ENCODE measurements around the gene CLOCK.
A peak's percentile ranks its signal among the peaks of the same experiment; 100 is the strongest.

CLOCK gene

GRCh38 chr4:55409468-55410171 is 137.1 kb downstream of the CLOCK start:
- peak; percentile 41 for DNase-seq

- no peak for DNase-seq
These were observed 138.9 kb downstream of the CLOCK start for GRCh38 chr4:55407764-55408163.

GRCh38 chr4:55407119-55407518 is 139.6 kb downstream of the CLOCK start:
- DNase-seq, result no peak

GRCh38 chr4:55406545-55406944 is 140.2 kb downstream of the CLOCK start:
- DNase-seq, result no peak

GRCh38 chr4:55405073-55405472 is 141.6 kb downstream of the CLOCK start:
- DNase-seq, result no peak

GRCh38 chr4:55399581-55399980 is 147.1 kb downstream of the CLOCK start:
- peak; percentile 19 for DNase-seq

- DNase-seq, result peak; percentile 13
These were observed 147.7 kb downstream of the CLOCK start for GRCh38 chr4:55398966-55399365.

GRCh38 chr4:55398461-55398860 is 148.2 kb downstream of the CLOCK start:
- peak; percentile 55 for DNase-seq

GRCh38 chr4:55397520-55398321 is 149.0 kb downstream of the CLOCK start:
- DNase-seq, result peak; percentile 63

- no peak for DNase-seq
These were observed 149.6 kb downstream of the CLOCK start for GRCh38 chr4:55397126-55397436.

- DNase-seq, result peak; percentile 54
These were observed 150.2 kb downstream of the CLOCK start for GRCh38 chr4:55396308-55397125.

- peak; percentile 86 for DNase-seq
These were observed 151.0 kb downstream of the CLOCK start, which contains the start of gene TMEM165 for GRCh38 chr4:55395529-55396307. Gene TMEM165, plus strand, starts transcription at chr4:55395957. Its CDS starts 233 bp downstream, at chr4:55396190.

GRCh38 chr4:55395218-55395528 is 151.5 kb downstream of the CLOCK start:
- no peak for DNase-seq

GRCh38 chr4:55393461-55394320 is 153.0 kb downstream of the CLOCK start:
- DNase-seq, result peak; percentile 6

- DNase-seq, result no peak
These were observed 159.9 kb downstream of the CLOCK start for GRCh38 chr4:55386840-55387239.

GRCh38 chr4:55386073-55386472 is 160.6 kb downstream of the CLOCK start:
- DNase-seq, result peak; percentile 26

- DNase-seq, result no peak
These were observed 161.5 kb downstream of the CLOCK start for GRCh38 chr4:55385201-55385649.

GRCh38 chr4:55382488-55383003 is 164.2 kb downstream of the CLOCK start:
- DNase-seq, result no peak

- no peak for DNase-seq
These were observed 165.2 kb downstream of the CLOCK start for GRCh38 chr4:55381502-55381901.

- DNase-seq, result no peak
These were observed 166.1 kb downstream of the CLOCK start for GRCh38 chr4:55380576-55380975.

All from EL (cell line).